OCI-M1 (cell line): ENCODE measurements around the gene KCNIP4.

Experiments
- DNase-seq: peaks from one replicate; lab custom pipeline; 2025; lab: John Stamatoyannopoulos, UW

KCNIP4 gene

GRCh38 chr4:20938204-20938603, 1010.4 kb downstream of the KCNIP4 start:
- DNase-seq, result no peak

- DNase-seq, result no peak
Measured at GRCh38 chr4:20926529-20926928, 1022.0 kb downstream of the KCNIP4 start.

GRCh38 chr4:20925176-20925575, 1023.4 kb downstream of the KCNIP4 start:
- no peak for DNase-seq

GRCh38 chr4:20922962-20923361, 1025.6 kb downstream of the KCNIP4 start:
- no peak for DNase-seq

GRCh38 chr4:20916106-20916505, 1032.5 kb downstream of the KCNIP4 start:
- DNase-seq, result no peak

GRCh38 chr4:20904966-20905365, 1043.6 kb downstream of the KCNIP4 start:
- no peak for DNase-seq

- DNase-seq, result no peak
Measured at GRCh38 chr4:20901851-20902250, 1046.7 kb downstream of the KCNIP4 start.

- DNase-seq, result no peak
Measured at GRCh38 chr4:20899591-20899990, 1049.0 kb downstream of the KCNIP4 start.

GRCh38 chr4:20895988-20896387, 1052.6 kb downstream of the KCNIP4 start:
- no peak for DNase-seq

- no peak for DNase-seq
Measured at GRCh38 chr4:20895208-20895607, 1053.4 kb downstream of the KCNIP4 start.

GRCh38 chr4:20890761-20891160, 1057.8 kb downstream of the KCNIP4 start:
- DNase-seq, result no peak

GRCh38 chr4:20889901-20890300, 1058.7 kb downstream of the KCNIP4 start:
- DNase-seq, result no peak

GRCh38 chr4:20883677-20884076, 1064.9 kb downstream of the KCNIP4 start:
- DNase-seq, result no peak

- DNase-seq, result no peak
Measured at GRCh38 chr4:20883231-20883630, 1065.3 kb downstream of the KCNIP4 start.

- DNase-seq, result no peak
Measured at GRCh38 chr4:20882500-20882899, 1066.1 kb downstream of the KCNIP4 start.

- no peak for DNase-seq
Measured at GRCh38 chr4:20881658-20882057, 1066.9 kb downstream of the KCNIP4 start.

- no peak for DNase-seq
Measured at GRCh38 chr4:20878806-20879205, 1069.8 kb downstream of the KCNIP4 start.

- no peak for DNase-seq
Measured at GRCh38 chr4:20870436-20870835, 1078.1 kb downstream of the KCNIP4 start.

- DNase-seq, result no peak
Measured at GRCh38 chr4:20868108-20868507, 1080.5 kb downstream of the KCNIP4 start.

GRCh38 chr4:20860878-20861277, 1087.7 kb downstream of the KCNIP4 start:
- DNase-seq, result no peak

- no peak for DNase-seq
Measured at GRCh38 chr4:20859097-20859781, 1089.3 kb downstream of the KCNIP4 start.

GRCh38 chr4:20857081-20857480, 1091.5 kb downstream of the KCNIP4 start:
- DNase-seq, result no peak

GRCh38 chr4:20847124-20847747, 1101.3 kb downstream of the KCNIP4 start:
- DNase-seq, result no peak

- no peak for DNase-seq
Measured at GRCh38 chr4:20844311-20844710, 1104.3 kb downstream of the KCNIP4 start.
